ENCODE data around the gene EMD.

DNA sequence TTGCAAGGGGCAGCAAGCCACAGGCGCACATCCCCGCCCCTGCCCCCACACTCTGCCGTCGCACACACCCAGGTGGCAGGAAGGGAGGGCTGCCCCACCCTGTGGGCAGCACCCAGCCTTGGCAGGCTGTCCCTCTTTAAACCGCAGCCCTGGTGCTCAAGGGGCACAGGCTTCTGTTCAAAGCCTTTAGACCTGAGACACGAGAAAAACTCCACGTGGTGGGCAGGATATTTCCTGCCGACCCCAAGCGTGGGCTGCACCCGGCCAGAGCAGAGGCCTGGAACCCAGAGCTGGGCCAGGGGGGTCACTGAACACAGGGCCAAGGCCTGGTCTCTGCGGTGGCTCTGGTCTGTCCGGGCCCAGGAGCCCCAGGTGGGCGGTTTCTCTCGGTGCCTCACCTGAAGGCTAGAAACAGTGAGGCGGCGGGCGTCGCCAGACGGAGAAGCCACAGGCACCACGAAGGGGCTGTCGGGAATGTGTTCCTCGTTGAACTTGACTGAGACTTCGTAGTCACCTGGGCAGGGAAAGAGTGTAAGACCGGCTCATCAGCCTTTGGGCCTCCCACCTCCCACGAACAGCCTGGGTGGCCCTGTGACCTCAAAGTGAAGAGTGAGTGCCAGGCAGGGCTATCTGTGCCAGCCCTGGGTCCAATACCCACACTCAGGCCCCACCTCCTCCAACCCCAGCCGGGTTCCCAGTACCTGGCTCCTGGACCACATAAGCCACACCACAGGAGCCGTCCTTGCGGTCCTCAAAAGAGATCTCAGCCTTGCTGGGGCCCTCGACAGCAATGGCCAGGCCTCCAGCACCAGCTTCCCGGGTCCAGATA is 27.7 kb upstream of the EMD start:
- TF ChIP-seq CTCF (IDR thresholded peaks at IDR 0.05): no peak
- no peak for TF ChIP-seq EZH2 (IDR thresholded peaks at IDR 0.05)

All from neural progenitor cell (in vitro differentiated cells).